Lung (tissue), 12 donors: ENCODE data around the gene RAP1GAP2. TPM values are rescaled to one million over a fixed set of nuclear protein-coding genes. Genes with fewer than 3 reads are reported as not detected.

Experiments used
- ATAC-seq: fragments of 200-7000 bp; cut with Tn5 transposase; one replicate; pipeline ENCODE4 v1.9.1; 2020; ENCODE audit warnings: moderate number of reproducible peaks; ENCODE audit not compliant: insufficient read depth, low FRiP score
- DNase-seq, 3 donors: peaks; one replicate each; pipeline ENCODE4 v3.0.0-alpha.2; 2013 to 2017
- H3K27ac ChIP-seq, 2 donors: one replicate each; pipeline ENCODE4 v1.5.1; 2013; ENCODE audit warnings: mild to moderate bottlenecking in 2 of 2, moderate library complexity in 2 of 2, control low read depth in 1 of 2, inconsistent platforms in 1 of 2, low read depth in 1 of 2, low read length in 1 of 2
- H3K27me3 ChIP-seq, 3 donors: one replicate each; pipeline ENCODE4 v1.5.1; 2013; ENCODE audit warnings: low read length in 2 of 3; ENCODE audit not compliant: control insufficient read depth in 3 of 3, insufficient read depth in 3 of 3
- H3K36me3 ChIP-seq, 4 donors: one replicate each; pipeline ENCODE4 v1.5.1; 2013; ENCODE audit warnings: low read length in 4 of 4, mild to moderate bottlenecking in 1 of 4, moderate library complexity in 1 of 4; ENCODE audit not compliant: control insufficient read depth in 4 of 4, insufficient read depth in 4 of 4
- H3K4me1 ChIP-seq, 5 donors: one replicate each; pipeline ENCODE4 v1.5.1; 2013; ENCODE audit warnings: low read length in 5 of 5, mild to moderate bottlenecking in 2 of 5, moderate library complexity in 1 of 5; ENCODE audit not compliant: control insufficient read depth in 5 of 5, insufficient read depth in 5 of 5
- H3K4me3 ChIP-seq: one replicate; pipeline ENCODE4 v1.5.1; 2013; ENCODE audit warnings: mild to moderate bottlenecking, control low read depth, moderate library complexity
- H3K9ac ChIP-seq, 2 donors: one replicate each; pipeline ENCODE4 v1.5.1; 2013; ENCODE audit warnings: low read length in 2 of 2, control low read depth in 1 of 2; ENCODE audit not compliant: insufficient read depth in 1 of 2
- H3K9me3 ChIP-seq, 4 donors: one replicate each; pipeline ENCODE4 v1.5.1; 2013; ENCODE audit warnings: low read length in 3 of 4, mild to moderate bottlenecking in 1 of 4, moderate library complexity in 1 of 4; ENCODE audit not compliant: control insufficient read depth in 4 of 4, insufficient read depth in 3 of 4
- CTCF ChIP-seq: IDR thresholded peaks from 2 replicates; pipeline ENCODE4 v1.5.1; 2012; ENCODE audit warnings: mild to moderate bottlenecking; ENCODE audit errors: control extremely low read depth, extremely low read depth
- WGBS, 2 donors: extraction: QIAGEN DNeasy Blood & Tissue Kit; methylation state at CpG; one replicate each; pipeline ENCODE4 v1.1.7; 2013; 5-methylcytosine and 5-hydroxymethylcytosine counted together
- polyA plus RNA-seq, 2 donors: library from polyadenylated mRNA; stranded (reverse); fragments of 200-250 nt; gene quantifications; one replicate each; pipeline ENCODE4 v1.2.1, GENCODE V29; 2013
- total RNA-seq, 2 donors: library from RNA; depleted of rRNA in 1 of 2; stranded (reverse); fragments of >200 nt in 1 of 2; gene quantifications; one replicate each; pipeline ENCODE4 v1.2.1, GENCODE V29; 2014 to 2021
- donor health status: control.
- donor health status: control.
- donor health status: Bipolar disorder and iron deficiency.
- donor health status: healthy.
- donor health status: DM: yes; HTN: yes; CAD: no.

Gene RAP1GAP2
- total and polyA plus RNA-seq, 4 donors, result 5.3 to 16.7 (median 6.0) TPM

- Histone ChIP-seq H3K4me3 (no peak overlapping the region), H3K4me1 (peaks cover 0 to 10% (median 0%) of the 10 kb centered on the region in 5 donors), H3K27ac (no peak overlapping the region), H3K27me3 (peaks cover 3 to 19% (median 6%) of the 10 kb centered on the region in 3 donors), H3K36me3 (no peaks in the 10 kb centered on the region), H3K9ac (no peak overlapping the region), H3K9me3 (no peaks in the 10 kb centered on the region)
- ATAC-seq, result no peak
- no peak for DNase-seq
- 66 to 70% methylated on average over 13 of the region's 13 CpGs for WGBS, 2 donors
- TF ChIP-seq CTCF, result no peak
Observed at GRCh38 chr17:2849327-2849670, 53.1 kb downstream of the RAP1GAP2 start.

- ATAC-seq, result no peak
- H3K27me3 ChIP-seq, result peaks cover 4 to 35% (median 20%) of the 10 kb centered on the region in 3 donors
- H3K9ac ChIP-seq, result no peak overlapping the region
- no peak overlapping the region for H3K4me3 ChIP-seq
- H3K27ac ChIP-seq, result no peak overlapping the region
- H3K36me3 ChIP-seq, result no peaks in the 10 kb centered on the region
- no peaks in the 10 kb centered on the region for H3K9me3 ChIP-seq
- peaks cover 0 to 14% (median 0%) of the 10 kb centered on the region in 5 donors for H3K4me1 ChIP-seq
- 74 to 76% methylated on average over 6 of the region's 6 CpGs for WGBS, 2 donors
- DNase-seq, result no peak
- TF ChIP-seq CTCF, result no peak
Observed at GRCh38 chr17:2850991-2851390, 54.8 kb downstream of the RAP1GAP2 start.

GRCh38 chr17:2851615-2852014 lies 55.4 kb downstream of the RAP1GAP2 start:
- TF ChIP-seq CTCF, result no peak
- ATAC-seq (no peak), DNase-seq (no peak)
- no peaks in the 10 kb centered on the region for H3K36me3 ChIP-seq
- WGBS, 2 donors, result 73 to 88% methylated on average over 4 of the region's 4 CpGs
- no peak overlapping the region for H3K4me3 ChIP-seq
- peaks cover 4 to 41% (median 22%) of the 10 kb centered on the region in 3 donors for H3K27me3 ChIP-seq
- H3K4me1 ChIP-seq, result peaks cover 0 to 14% (median 0%) of the 10 kb centered on the region in 5 donors
- H3K9me3 ChIP-seq, result no peaks in the 10 kb centered on the region
- H3K27ac ChIP-seq, result no peak overlapping the region
- no peak overlapping the region for H3K9ac ChIP-seq

- Histone ChIP-seq H3K4me3 (no peak overlapping the region), H3K4me1 (peaks cover 0 to 14% (median 0%) of the 10 kb centered on the region in 5 donors), H3K27ac (no peak overlapping the region), H3K9ac (no peak overlapping the region), H3K9me3 (no peaks in the 10 kb centered on the region), H3K27me3 (peaks cover 4 to 47% (median 26%) of the 10 kb centered on the region in 3 donors), H3K36me3 (no peaks in the 10 kb centered on the region)
- no peak for TF ChIP-seq CTCF
- WGBS, 2 donors, result 35 to 38% methylated on average over 6 of the region's 6 CpGs
- DNase-seq (no peak), ATAC-seq (no peak)
Observed at GRCh38 chr17:2852221-2852620, 56.0 kb downstream of the RAP1GAP2 start.
